Loucy (cell line): ENCODE data around the gene HOXC11.

ENCODE experiments used
- H2AFZ ChIP-seq: fragments of 200-600 bp; sonication (generic); 2 replicates; pipeline ENCODE4 v1.6.0; 2016; ENCODE audit warnings: antibody characterized with exemption, mild to moderate bottlenecking, low read length, moderate library complexity
- H3F3A ChIP-seq: fragments of 200-600 bp; 2 replicates; pipeline ENCODE4 v1.6.0; 2016; ENCODE audit warnings: antibody characterized with exemption, low read depth, mild to moderate bottlenecking
- H3K27me3 ChIP-seq: fragments of 200-600 bp; sonication (generic); 2 replicates; pipeline ENCODE4 v1.6.1; 2014; ENCODE audit warnings: low read length, mild to moderate bottlenecking; ENCODE audit not compliant: insufficient read depth, poor library complexity, severe bottlenecking
- H3K36me3 ChIP-seq: fragments of 200-600 bp; sonication (generic); 2 replicates; pipeline ENCODE4 v1.6.1; 2016; ENCODE audit warnings: low read length; ENCODE audit not compliant: insufficient read depth
- H3K4me1 ChIP-seq: fragments of 200-600 bp; sonication (generic); 2 replicates; pipeline ENCODE4 v1.5.1; 2014; ENCODE audit warnings: low read length, mild to moderate bottlenecking; ENCODE audit not compliant: insufficient read depth, poor library complexity, severe bottlenecking
- H3K4me2 ChIP-seq: fragments of 200-600 bp; sonication (generic); 2 replicates; pipeline ENCODE4 v1.6.0; 2014; ENCODE audit warnings: antibody characterized with exemption, low read length, low read depth, mild to moderate bottlenecking; ENCODE audit not compliant: poor library complexity, severe bottlenecking
- H3K4me3 ChIP-seq: fragments of 200-600 bp; sonication (generic); 2 replicates; pipeline ENCODE4 v1.5.1; 2014; ENCODE audit warnings: low read length, mild to moderate bottlenecking, mixed read lengths; ENCODE audit not compliant: poor library complexity, severe bottlenecking
- H3K79me2 ChIP-seq: fragments of 200-600 bp; sonication (generic); 2 replicates; pipeline ENCODE4 v1.6.1; 2014; ENCODE audit warnings: low read length; ENCODE audit not compliant: insufficient read depth
- H3K9ac ChIP-seq: fragments of 200-600 bp; sonication (generic); 2 replicates; pipeline ENCODE4 v1.6.0; 2014; ENCODE audit warnings: mild to moderate bottlenecking, low read depth, low read length, moderate library complexity; ENCODE audit not compliant: poor library complexity, severe bottlenecking
- H3K9me2 ChIP-seq: fragments of 200-600 bp; sonication (generic); replicated peaks from 2 replicates; pipeline ENCODE4 v1.6.1; 2016; ENCODE audit warnings: low read depth, low read length, mixed read lengths
- H3K9me3 ChIP-seq: fragments of 200-600 bp; sonication (generic); 2 replicates; pipeline ENCODE4 v1.6.1; 2014; ENCODE audit warnings: mild to moderate bottlenecking, antibody characterized with exemption, low read length, low read depth; ENCODE audit not compliant: insufficient read depth
- H4K20me1 ChIP-seq: fragments of 200-600 bp; sonication (generic); 2 replicates; pipeline ENCODE4 v1.6.0; 2014; ENCODE audit warnings: antibody characterized with exemption, low read length, mild to moderate bottlenecking; ENCODE audit not compliant: insufficient read depth, poor library complexity, severe bottlenecking
- EZH2phosphoT487 ChIP-seq: fragments of 200-600 bp; IDR thresholded peaks from 2 replicates; pipeline ENCODE4 v1.6.1; 2018; ENCODE audit warnings: antibody characterized with exemption, mild to moderate bottlenecking, moderate library complexity, borderline replicate concordance
- TF ChIP-seq, protein P1 (sequence below): fragments of 200-600 bp; sonication (generic); conservative IDR thresholded peaks from 2 replicates; pipeline ENCODE4 v1.5.1; 2014; ENCODE audit warnings: mild to moderate bottlenecking, antibody characterized with exemption, low read length

HOXC11 gene

DNA sequence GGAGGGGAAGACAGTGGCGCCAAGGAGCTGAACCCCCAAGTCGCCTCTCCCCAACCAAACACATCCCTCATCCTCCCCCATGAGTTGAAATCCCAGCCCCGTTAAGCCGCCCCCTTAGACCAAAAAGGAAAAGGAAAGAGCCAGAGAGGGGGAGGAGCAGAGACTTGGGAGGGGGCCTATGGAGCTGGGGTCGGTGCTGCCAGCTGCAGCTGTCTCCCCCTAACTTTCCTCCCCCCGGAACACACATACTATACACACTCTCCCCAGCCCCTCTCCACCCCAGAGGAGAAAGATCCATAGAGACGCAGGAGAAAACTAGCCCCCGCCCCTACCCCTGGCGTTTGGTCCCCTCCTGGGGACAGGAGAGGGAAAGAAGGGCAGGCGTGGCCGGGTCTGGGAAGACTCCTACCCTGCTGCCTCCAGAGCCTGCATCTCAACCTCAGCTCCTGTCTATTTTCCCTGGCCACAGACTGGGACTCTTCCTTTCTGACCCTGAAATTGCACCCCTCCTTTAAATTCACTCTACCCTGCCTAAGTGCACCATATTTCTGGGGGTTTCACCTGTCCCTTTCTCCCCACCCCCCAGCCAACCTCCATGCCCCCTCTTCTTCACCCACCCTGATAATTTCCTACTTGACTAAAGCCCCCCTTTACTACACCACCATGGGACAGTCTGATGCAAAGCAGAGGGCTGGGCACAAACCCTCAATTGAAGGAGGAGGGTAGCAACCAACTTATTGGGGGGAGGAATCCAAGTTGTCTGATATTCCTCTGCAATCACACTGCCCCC is 25.4 kb downstream of the HOXC11 start:
- no peaks in the 10 kb centered on the region for H3K9me2 ChIP-seq
- H3K27me3 ChIP-seq, result no peaks in the 10 kb centered on the region
- H3K4me2 ChIP-seq, result peak overlapping the region; percentile 12

GRCh38 chr12:53998900-53999236 is 25.9 kb downstream of the HOXC11 start:
- TF ChIP-seq, protein P1, sequence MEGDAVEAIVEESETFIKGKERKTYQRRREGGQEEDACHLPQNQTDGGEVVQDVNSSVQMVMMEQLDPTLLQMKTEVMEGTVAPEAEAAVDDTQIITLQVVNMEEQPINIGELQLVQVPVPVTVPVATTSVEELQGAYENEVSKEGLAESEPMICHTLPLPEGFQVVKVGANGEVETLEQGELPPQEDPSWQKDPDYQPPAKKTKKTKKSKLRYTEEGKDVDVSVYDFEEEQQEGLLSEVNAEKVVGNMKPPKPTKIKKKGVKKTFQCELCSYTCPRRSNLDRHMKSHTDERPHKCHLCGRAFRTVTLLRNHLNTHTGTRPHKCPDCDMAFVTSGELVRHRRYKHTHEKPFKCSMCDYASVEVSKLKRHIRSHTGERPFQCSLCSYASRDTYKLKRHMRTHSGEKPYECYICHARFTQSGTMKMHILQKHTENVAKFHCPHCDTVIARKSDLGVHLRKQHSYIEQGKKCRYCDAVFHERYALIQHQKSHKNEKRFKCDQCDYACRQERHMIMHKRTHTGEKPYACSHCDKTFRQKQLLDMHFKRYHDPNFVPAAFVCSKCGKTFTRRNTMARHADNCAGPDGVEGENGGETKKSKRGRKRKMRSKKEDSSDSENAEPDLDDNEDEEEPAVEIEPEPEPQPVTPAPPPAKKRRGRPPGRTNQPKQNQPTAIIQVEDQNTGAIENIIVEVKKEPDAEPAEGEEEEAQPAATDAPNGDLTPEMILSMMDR, result no peak
- no peak for TF ChIP-seq EZH2phosphoT487
- no peaks in the 10 kb centered on the region for H3K36me3 ChIP-seq
- no peaks in the 10 kb centered on the region for H3K27me3 ChIP-seq
- no peak overlapping the region for H3K4me2 ChIP-seq
- H3K9me2 ChIP-seq, result no peaks in the 10 kb centered on the region
- peaks cover 38% of the 10 kb centered on the region for H3K4me1 ChIP-seq
- no peak overlapping the region for H3K4me3 ChIP-seq
- no peak overlapping the region for H3K9ac ChIP-seq
- H3K9me3 ChIP-seq, result no peaks in the 10 kb centered on the region
- H2AFZ ChIP-seq, result no peak overlapping the region
- H3K79me2 ChIP-seq, result peaks cover 41% of the 10 kb centered on the region
- no peaks in the 10 kb centered on the region for H3F3A ChIP-seq
- H4K20me1 ChIP-seq, result peaks cover 4% of the 10 kb centered on the region

More for the DNA sequence above, 25.4 kb downstream of the HOXC11 start:
- H3F3A ChIP-seq, result no peaks in the 10 kb centered on the region
- TF ChIP-seq, protein P1, result no peak
- no peak for TF ChIP-seq EZH2phosphoT487
- H3K4me3 ChIP-seq, result no peak overlapping the region
- no peaks in the 10 kb centered on the region for H3K9me3 ChIP-seq
- no peak overlapping the region for H2AFZ ChIP-seq
- peaks cover 38% of the 10 kb centered on the region for H3K4me1 ChIP-seq
- H3K36me3 ChIP-seq, result no peaks in the 10 kb centered on the region
- peak overlapping the region; percentile 17 for H3K9ac ChIP-seq
- peaks cover 4% of the 10 kb centered on the region for H4K20me1 ChIP-seq
- H3K79me2 ChIP-seq, result peaks cover 43% of the 10 kb centered on the region

DNA sequence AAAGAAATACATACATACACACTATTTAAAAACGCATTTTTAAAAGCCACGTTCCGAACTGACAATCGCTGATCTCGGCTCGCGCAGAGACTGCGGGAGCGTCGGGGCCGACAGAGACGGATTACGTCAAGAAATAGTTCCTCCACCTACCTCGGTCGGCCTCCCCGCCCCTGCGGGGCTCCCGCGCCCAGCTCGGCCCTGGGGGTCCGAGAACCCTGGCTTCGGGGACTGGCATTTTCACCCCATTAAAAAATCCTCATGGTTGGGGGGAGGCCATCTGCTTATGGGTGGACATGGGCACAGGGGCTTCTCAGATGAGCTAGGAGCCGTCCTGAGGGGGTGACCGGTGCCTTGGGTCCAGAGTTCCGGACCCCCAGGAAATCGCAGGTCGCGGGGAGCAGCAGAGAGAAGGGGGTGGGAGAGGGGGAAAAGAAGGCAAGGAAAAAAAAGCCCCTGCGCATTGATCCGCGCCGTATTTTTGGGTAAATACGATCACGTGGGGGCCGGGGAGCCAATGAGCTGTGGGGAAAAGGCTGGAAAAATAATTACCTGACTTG is 26.7 kb downstream of the HOXC11 start:
- Histone ChIP-seq H3K27me3 (no peaks in the 10 kb centered on the region), H3F3A (no peaks in the 10 kb centered on the region), H3K4me3 (no peak overlapping the region), H3K79me2 (peaks cover 38% of the 10 kb centered on the region), H3K36me3 (no peaks in the 10 kb centered on the region), H3K9me2 (no peaks in the 10 kb centered on the region), H4K20me1 (peaks cover 4% of the 10 kb centered on the region), H3K4me1 (peaks cover 38% of the 10 kb centered on the region), H3K4me2 (no peak overlapping the region), H2AFZ (no peak overlapping the region), H3K9ac (no peak overlapping the region), H3K9me3 (no peaks in the 10 kb centered on the region)
- TF ChIP-seq, protein P1, result no peak
